GM19043 (cell line): ENCODE measurements around the gene CNOT4.
"Not testable (repeated sequence)": the region's sequence is repeated elsewhere in the genome, so short reads cannot be mapped to it uniquely, and the experiment has no call there.

Experiments used
- ATAC-seq: cut with Tn5 transposase; IDR thresholded peaks from one replicate; pipeline ENCODE4 v1.9.1; 2021; ENCODE audit warnings: low read depth; ENCODE audit not compliant: unreplicated experiment

CNOT4 gene

GRCh38 chr7:135514856-135515255 lies 5.0 kb upstream of the CNOT4 start:
- ATAC-seq = no peak

DNA sequence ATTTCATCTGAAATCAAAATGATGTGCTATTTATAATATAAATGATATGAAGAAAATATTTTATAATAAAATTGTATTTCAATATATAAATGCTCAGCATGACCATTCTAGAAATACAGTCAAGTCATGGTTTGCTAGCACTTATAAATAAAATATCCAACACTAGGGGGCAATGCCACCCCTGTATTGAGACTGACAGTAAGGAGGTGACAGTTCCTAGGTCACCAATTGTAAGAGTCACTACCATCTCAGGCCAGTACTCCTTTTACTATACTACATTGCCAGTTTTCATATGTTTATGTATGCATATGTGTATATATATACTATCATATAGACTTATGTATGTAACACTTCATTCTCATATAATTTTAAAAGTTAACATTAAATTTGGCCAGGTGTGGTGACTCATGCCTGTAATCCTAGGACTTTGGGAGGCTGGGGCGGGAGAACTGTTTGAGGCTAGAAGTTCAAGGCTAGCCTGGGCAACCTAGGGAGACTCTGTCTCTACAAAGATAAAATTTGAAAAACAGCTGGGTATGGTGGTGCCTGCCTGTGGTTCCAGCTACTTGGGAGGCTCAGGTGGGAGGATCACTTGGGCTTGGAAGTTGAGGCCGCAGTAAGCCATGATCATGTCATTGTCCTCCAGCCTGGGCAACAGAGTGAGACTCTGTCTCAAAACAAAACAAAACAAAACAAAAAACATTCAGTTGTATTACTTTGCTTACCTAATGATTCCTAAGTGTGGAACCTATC lies 2.4 kb upstream of the CNOT4 start:
- ATAC-seq = peak; percentile 31

DNA sequence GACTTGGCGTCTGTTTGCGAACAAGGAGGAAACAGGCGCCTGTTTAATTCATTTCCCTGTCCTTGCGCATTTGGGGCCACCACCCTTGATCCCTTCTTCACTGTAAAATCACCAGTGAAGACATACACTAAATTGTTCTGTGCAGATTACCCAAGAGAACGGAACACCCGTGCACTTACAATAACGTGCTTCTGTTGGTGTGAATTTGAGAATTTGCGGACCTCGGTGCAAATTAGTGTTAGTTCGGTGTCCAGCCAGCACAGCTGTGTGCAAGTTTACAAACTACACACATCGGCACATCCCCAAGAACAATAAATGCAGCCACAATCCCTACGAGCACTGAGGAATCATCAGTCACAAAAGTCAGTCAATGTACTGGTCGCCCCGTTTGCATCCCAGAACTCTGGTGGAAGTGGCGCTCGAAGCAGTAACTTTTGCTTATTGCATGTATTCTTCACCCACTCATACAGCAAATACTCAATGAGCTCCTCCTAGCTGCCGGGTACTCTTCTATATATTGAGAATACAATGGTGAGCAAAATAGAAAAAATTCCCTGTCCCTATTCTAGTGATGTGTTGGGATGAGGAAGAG lies 786 bp upstream of the CNOT4 start:
- ATAC-seq = no peak

GRCh38 chr7:135509589-135509838 lies 388 bp downstream of the CNOT4 start:
- ATAC-seq = no peak

DNA sequence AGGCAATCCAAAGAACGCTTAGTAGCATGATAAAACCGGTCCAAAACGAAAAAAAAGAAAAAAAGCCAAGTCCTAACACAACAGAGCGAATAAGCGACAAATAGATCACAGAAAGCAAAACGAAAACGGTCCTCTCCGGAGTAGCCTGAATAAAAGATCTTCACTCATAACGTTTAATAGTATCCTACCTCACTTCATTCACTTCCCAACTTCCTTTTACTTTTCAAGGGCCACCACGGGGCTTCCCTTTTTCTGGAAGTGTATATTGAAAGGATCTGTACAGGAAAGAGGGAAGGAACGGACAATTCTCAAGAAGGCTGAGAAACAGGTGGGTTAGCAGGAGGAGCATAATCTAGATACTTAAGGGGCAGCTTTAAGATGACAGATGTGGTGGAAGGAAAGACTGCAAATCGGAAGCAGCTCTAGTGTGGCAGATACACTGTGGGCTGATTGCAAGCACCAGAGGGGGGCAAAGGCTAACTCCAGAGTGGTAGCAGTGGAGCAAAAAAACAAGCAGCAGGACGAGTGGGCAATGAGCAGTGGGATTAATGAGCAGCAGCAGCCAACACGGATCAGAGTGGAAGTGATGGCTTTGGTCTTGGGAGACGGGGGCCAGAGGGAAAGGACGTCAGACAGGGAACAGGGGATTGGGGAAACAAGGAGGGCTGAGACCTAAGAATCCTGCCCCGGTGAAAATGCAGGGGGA lies 866 bp downstream of the CNOT4 start:
- ATAC-seq = peak; percentile 28

DNA sequence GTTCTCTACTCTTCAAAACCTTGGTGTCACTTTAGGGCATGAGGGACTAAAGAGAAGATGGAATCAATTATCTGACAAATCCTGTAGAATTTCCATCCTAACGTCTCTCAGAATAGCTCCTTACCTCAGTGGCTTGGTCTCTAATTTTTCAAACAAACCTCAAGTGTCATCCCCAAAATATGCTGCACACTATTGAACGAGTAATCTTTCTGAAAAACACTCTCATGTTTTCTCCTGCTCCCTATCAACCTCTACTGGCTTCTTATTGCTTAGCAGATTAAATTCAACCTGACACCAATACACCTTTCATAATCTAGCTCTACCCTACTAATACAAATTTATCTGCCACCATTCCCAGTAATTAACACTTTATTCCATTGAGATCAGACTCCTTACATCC lies 8.5 kb downstream of the CNOT4 start:
- ATAC-seq = no peak

DNA sequence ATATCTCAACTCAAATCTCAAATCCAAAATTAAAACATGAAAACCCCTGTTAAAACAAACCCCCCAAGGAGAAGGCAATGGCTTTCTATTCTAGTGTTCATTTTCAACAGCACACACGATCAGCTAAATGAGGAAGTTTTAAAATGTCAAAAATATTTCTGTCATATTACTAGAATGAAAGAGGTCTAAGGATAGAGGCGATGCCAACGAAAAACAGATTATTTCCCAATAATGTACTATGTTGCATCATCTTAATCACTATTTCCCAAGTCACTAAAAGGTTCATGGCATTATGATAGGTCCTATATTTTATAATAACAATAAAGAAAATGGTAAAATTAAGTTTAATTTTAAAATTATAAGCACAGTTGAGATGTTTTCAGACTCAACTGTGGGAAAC lies 10.1 kb downstream of the CNOT4 start:
- no peak for ATAC-seq

DNA sequence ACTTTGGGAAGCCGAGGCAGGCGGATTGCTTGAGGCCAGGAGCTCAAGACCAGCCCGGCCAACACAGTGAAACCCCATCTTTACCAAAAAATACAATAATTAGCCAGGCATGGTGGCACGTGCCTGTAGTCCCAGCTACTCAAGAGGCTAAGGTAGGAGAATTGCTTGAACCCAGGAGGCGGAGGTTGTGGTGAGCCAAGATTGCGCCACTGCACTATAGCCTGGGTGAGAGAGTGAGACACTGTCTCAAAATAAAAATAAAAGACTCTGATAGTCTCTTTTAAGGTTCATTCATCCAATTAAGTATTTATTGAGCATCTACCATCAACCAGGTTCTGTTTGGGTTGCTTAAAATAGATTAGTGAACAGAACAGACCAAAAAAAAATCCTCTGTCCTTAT lies 12.7 kb downstream of the CNOT4 start:
- ATAC-seq = not testable (repeated sequence)

GRCh38 chr7:135493362-135493761 lies 16.5 kb downstream of the CNOT4 start:
- no peak for ATAC-seq

- ATAC-seq = no peak
Measured at GRCh38 chr7:135492151-135492550, 17.8 kb downstream of the CNOT4 start.

GRCh38 chr7:135490783-135491182 lies 19.1 kb downstream of the CNOT4 start:
- no peak for ATAC-seq

DNA sequence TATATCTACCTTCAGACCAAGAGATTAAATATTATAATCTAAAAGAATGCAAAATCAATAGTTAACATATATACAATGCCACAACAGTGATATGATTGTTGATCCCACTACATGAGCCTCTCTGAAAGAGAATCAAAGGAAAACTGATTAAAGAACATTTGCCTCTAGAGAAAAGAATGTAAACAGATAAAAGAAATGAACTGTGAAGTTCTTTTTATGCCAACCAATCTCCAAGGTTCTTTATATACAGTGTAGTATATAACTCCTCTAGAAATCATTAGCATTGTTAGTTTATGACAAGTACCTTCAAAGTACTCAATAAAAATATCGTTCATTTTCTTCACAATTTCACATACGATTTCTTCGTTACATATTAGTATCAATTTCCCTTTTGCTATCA lies 20.1 kb downstream of the CNOT4 start:
- ATAC-seq = no peak

DNA sequence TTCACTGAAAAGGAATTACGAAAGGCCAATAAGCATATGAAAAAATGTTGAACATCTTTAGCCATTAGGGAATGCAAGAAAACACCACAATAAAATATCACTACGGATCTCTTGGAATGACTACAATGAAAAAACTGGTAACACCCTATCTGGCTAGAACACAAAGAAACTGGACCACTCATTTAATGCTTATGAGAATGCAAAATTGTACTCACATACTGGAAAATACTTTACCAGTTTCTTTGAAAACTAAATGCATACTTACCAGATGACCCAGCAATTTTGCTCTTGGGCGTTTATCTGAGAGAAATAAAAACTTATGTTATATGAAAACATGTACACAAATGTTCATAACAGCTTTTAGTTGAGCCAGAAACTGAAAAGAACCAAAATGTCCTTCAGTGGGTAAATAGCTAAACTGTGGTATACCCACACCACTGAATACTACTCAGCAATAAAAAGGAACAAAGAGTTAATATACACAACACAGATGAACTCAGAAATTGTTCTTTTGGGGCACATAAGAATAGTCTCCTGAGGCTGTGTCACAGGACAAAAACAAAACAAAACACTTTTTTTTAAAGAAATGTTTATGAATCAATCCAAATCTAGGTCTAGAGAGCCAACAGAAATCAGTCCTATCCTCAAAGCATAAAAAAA lies 23.5 kb downstream of the CNOT4 start:
- ATAC-seq = no peak

- ATAC-seq = no peak
Measured at GRCh38 chr7:135481598-135481979, 28.3 kb downstream of the CNOT4 start.

DNA sequence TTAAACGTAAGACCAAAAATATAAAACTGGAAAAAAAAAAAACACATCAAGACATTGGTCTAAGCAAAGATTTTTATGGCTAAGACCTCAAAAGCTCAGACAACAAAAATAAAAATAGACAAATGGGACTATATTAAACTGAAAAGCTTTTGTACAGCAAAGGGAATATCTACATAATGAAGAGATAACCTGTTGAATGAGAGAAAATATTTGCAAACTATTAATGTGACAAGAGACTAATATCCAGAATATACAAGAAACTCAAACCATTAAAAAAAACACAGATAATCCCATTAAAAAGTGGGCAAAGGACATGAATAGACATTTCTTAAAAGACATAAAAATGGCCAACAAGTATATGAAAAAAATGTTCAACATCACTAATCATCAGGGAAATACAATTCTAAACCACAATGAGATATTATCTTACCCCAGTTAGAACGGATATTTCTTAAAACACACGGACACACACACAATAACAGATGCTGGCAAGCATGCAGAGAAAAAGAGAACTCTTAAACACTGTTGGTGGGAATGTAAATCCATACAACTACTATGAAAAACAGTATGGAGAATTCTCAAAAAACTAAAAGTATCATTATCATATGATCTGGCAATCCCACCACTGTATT lies 28.8 kb downstream of the CNOT4 start:
- ATAC-seq = no peak

- ATAC-seq = no peak
Measured at GRCh38 chr7:135475521-135475920, 34.4 kb downstream of the CNOT4 start.

DNA sequence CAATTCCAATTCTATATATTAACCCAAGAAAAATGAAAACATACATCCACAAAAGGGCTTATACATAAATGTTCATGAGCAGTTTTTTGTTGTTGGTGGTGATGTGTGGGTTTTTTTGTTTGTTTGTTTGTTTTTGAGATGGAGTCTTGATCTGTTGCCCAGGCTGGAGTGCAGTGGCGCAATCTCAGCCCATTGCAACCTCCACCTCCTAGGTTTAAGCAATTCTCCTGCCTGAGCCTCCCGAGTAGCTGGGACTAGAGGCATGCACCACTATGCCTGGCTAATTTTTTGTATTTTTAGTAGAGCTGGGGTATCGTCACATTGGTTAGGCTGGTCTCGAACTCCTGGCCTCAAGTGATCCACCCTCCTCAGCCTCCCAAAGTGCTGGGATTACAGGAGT lies 40.2 kb downstream of the CNOT4 start:
- ATAC-seq = not testable (repeated sequence)

GRCh38 chr7:135467207-135467711 lies 42.6 kb downstream of the CNOT4 start:
- peak; percentile 57 for ATAC-seq

DNA sequence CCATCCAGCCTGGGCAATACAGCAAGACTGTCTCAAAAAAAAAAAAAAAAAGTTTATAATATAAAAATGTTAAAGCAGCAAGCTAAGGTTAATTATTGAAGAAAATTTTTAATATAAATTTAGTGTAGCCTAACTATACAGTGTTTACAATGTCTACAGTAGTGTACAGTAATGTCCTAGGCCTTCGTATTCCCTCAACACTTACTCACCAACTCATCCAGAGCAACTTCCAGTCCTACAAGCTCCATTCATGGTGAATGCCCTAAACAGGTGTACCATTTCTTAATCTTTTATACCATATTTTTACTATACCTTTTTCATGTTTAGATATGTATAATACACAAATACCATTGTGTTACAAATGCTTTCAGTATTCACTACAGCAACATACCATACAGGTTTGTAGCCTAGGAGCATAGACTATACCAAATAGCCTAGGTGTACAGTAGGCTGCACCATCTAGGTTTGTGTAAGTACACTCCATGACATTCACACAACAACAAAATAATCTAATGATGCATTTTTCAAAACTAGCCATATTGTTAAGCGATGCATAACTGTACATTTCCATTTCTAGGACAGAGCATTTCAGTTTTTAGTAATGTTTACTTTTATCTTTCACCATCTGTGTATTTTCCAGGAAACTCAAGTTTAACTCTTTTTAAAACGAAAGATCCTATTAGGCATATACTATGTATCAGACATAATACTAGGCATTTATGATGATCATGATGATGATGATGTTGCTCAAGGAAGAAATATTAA lies 43.3 kb downstream of the CNOT4 start:
- ATAC-seq = no peak

- no peak for ATAC-seq
Measured at GRCh38 chr7:135463908-135464307, 46.0 kb downstream of the CNOT4 start.
